Endothelial cell of umbilical vein (primary cell): ENCODE data around the gene VPS25. TPM values are rescaled to one million over a fixed set of nuclear protein-coding genes. Genes with fewer than 3 reads are reported as not detected.

ENCODE experiments used
- BruUV-seq: library from RNA; stranded (reverse); fragments of 400-500 nt; replicated peaks from 2 replicates; lab custom pipeline; 2021; lab: Mats Ljungman, UMichigan
- CTCF ChIA-PET: fragments of 300-600, 350-600 bp; sonication (Branson Sonifier 250); formaldehyde crosslinking; loops from one replicate; lab custom pipeline; 2021; ENCODE audit warnings: antibody characterized with exemption, inconsistent platforms; lab: Charles Lee
- POLR2A ChIA-PET: fragments of 300-600, 350-600 bp; sonication (Branson Sonifier 250); formaldehyde crosslinking; loops from one replicate; lab custom pipeline; 2021; ENCODE audit warnings: antibody characterized with exemption, inconsistent platforms; lab: Charles Lee
- DNase-seq: peaks from one replicate; pipeline ENCODE4 v3.0.0-alpha.2; 2011; ENCODE audit warnings: low read depth, low spot score
- FAIRE-seq: peaks from 2 replicates; lab custom pipeline; 2011; peaks lifted over from hg19 to GRCh38; lab: Jason Lieb, UNC
- H2AFZ ChIP-seq: 2 replicates; pipeline ENCODE4 v1.6.0; 2012; ENCODE audit warnings: low read depth, low read length, control low read depth, inconsistent platforms
- H3K27ac ChIP-seq: 2 replicates; pipeline ENCODE4 v1.5.1; 2011; ENCODE audit warnings: low read depth, mild to moderate bottlenecking, control low read depth, low read length, moderate library complexity; ENCODE audit not compliant: insufficient read depth
- H3K27me3 ChIP-seq, 2 experiments: 2 replicates each; pipeline versions ENCODE4 v1.6.0 to v1.6.1; 2011; ENCODE audit warnings: low read length in 2 of 2, mixed read lengths in 1 of 2; ENCODE audit not compliant: control insufficient read depth in 2 of 2, insufficient read depth in 2 of 2
- H3K36me3 ChIP-seq, 2 experiments: 2 replicates in 1 of 2; 3 replicates in 1 of 2; pipeline ENCODE4 v1.5.1; 2011; ENCODE audit warnings: low read length in 2 of 2, mild to moderate bottlenecking in 1 of 2, moderate library complexity in 1 of 2; ENCODE audit not compliant: control insufficient read depth in 2 of 2, insufficient read depth in 2 of 2; ENCODE audit errors: extremely low read depth in 1 of 2
- H3K4me1 ChIP-seq: 3 replicates; pipeline ENCODE4 v1.5.1; 2011; ENCODE audit warnings: mild to moderate bottlenecking, low read length; ENCODE audit not compliant: control insufficient read depth, insufficient read depth; ENCODE audit errors: extremely low read depth
- H3K4me2 ChIP-seq: 2 replicates; pipeline ENCODE4 v1.6.1; 2011; ENCODE audit warnings: low read length, control low read depth, mixed read lengths; ENCODE audit not compliant: insufficient read depth
- H3K4me3 ChIP-seq, 3 experiments: fragments of 200-600 bp in 1 of 3; sonication (generic), shearing (Covaris generic) in 1 of 3; replicated peaks in 1 of 3; 2 replicates each; pipeline ENCODE4 v1.5.1; 2011 to 2016; ENCODE audit warnings: control low read depth in 3 of 3, low read length in 3 of 3, mild to moderate bottlenecking in 2 of 3, inconsistent platforms in 1 of 3, low read depth in 1 of 3, moderate library complexity in 1 of 3; ENCODE audit not compliant: insufficient read depth in 1 of 3
- H3K79me2 ChIP-seq: 2 replicates; pipeline ENCODE4 v1.6.0; 2012; ENCODE audit warnings: low read length, inconsistent platforms; ENCODE audit not compliant: control insufficient read depth, insufficient read depth
- H3K9ac ChIP-seq: replicated peaks from 2 replicates; pipeline ENCODE3; 2011; ENCODE audit warnings: low read length, control low read depth; ENCODE audit not compliant: insufficient read depth; ENCODE audit errors: extremely low read depth
- H3K9me1 ChIP-seq: replicated peaks from 3 replicates; pipeline ENCODE4 v1.6.0; 2011; ENCODE audit warnings: mild to moderate bottlenecking, low read length; ENCODE audit not compliant: control insufficient read depth, insufficient read depth; ENCODE audit errors: extremely low read depth
- H3K9me3 ChIP-seq: replicated peaks from 2 replicates; pipeline ENCODE4 v1.5.1; 2012; ENCODE audit warnings: low read length, inconsistent platforms; ENCODE audit not compliant: control insufficient read depth, insufficient read depth
- H4K20me1 ChIP-seq: replicated peaks from 2 replicates; pipeline ENCODE3; 2011; ENCODE audit warnings: mild to moderate bottlenecking, low read length; ENCODE audit not compliant: control insufficient read depth, insufficient read depth; ENCODE audit errors: extremely low read depth
- CTCF ChIP-seq, 2 donors: IDR thresholded peaks; 1 replicate in 1 of 2; 2 replicates in 1 of 2; pipeline ENCODE4 v1.5.1; 2011; ENCODE audit warnings: low read length in 2 of 2, mild to moderate bottlenecking in 2 of 2, moderate library complexity in 2 of 2, control low read depth in 1 of 2, inconsistent platforms in 1 of 2, low read depth in 1 of 2; ENCODE audit not compliant: insufficient read depth in 1 of 2; ENCODE audit errors: extremely low read depth in 1 of 2
- EZH2 ChIP-seq: IDR thresholded peaks from 2 replicates; pipeline ENCODE4 v1.6.1; 2012; ENCODE audit warnings: borderline replicate concordance, low read depth, mild to moderate bottlenecking, moderate library complexity, low read length, inconsistent platforms; ENCODE audit not compliant: severe bottlenecking
- FOS ChIP-seq: IDR thresholded peaks from 2 replicates; pipeline ENCODE4 v1.6.1; 2011; ENCODE audit warnings: mild to moderate bottlenecking, low read length, moderate library complexity, borderline replicate concordance; ENCODE audit not compliant: insufficient read depth
- GATA2 ChIP-seq: IDR thresholded peaks from 2 replicates; pipeline ENCODE4 v1.7.0; 2011; ENCODE audit warnings: low read depth, mild to moderate bottlenecking, moderate library complexity, mixed read lengths, low read length; ENCODE audit not compliant: insufficient read length, insufficient read depth
- JUN ChIP-seq: IDR thresholded peaks from 2 replicates; pipeline ENCODE4 v1.6.1; 2011; ENCODE audit warnings: borderline replicate concordance, low read depth; ENCODE audit not compliant: insufficient read length, insufficient read depth
- MAX ChIP-seq: IDR thresholded peaks from 2 replicates; pipeline ENCODE4 v1.6.1; 2011; ENCODE audit not compliant: insufficient read depth, insufficient read length
- MYC ChIP-seq: IDR thresholded peaks from one replicate; pipeline ENCODE4 v1.6.1; 2011; ENCODE audit warnings: mild to moderate bottlenecking, low read depth, low read length
- POLR2A ChIP-seq: IDR thresholded peaks from 2 replicates; pipeline ENCODE4 v1.6.1; 2012; ENCODE audit warnings: low read depth, mild to moderate bottlenecking, control low read depth, low read length
- POLR2AphosphoS5 ChIP-seq: IDR thresholded peaks from 2 replicates; pipeline ENCODE4 v1.6.1; 2012; ENCODE audit warnings: low read depth, mild to moderate bottlenecking, control low read depth, low read length, moderate library complexity; ENCODE audit not compliant: insufficient read depth
- dilution Hi-C: fragments of 300-500 bp; cut with MboI; formaldehyde crosslinking; loops from one replicate; pipeline ENCODE4 v1.15.0; 2019; ENCODE audit warnings: low sequenced_read_pairs; ENCODE audit not compliant: extremely low pct_ligation_motif_present
- intact Hi-C: fragments of 100-400 bp; cut with micrococcal nuclease; formaldehyde crosslinking; loops from one replicate; pipeline ENCODE4 v1.10.0; 2022
- polyA plus RNA-seq, 4 experiments: library from polyadenylated mRNA; depleted of rRNA in 3 of 4; stranded (reverse) in 3 of 4; unstranded in 1 of 4; fragments of >200 nt; gene quantifications; 2 replicates each; pipeline versions ENCODE4 v1.2.1 to v1.2.3, GENCODE V29; 2011 to 2012; ENCODE audit warnings: missing spikeins in 1 of 4
- total RNA-seq: library from RNA; stranded (reverse); gene quantifications from 2 replicates; pipeline ENCODE4 v1.2.3, GENCODE V29; 2021

VPS25 gene
- total and polyA plus RNA-seq, 2 donors (not counting 3 experiments of a cell fraction or from before 2014, with no cell fraction given) = 45.0 to 86.8 TPM

GRCh38 chr17:42778570-42778969, 5.3 kb downstream of the VPS25 start:
- dilution Hi-C loops = no loop called here
- no TSS peak for BruUV-seq
- ChIA-PET CTCF (interaction anchor here (1.7 kb wide), 1 partner anchor 15 kb away, joined by 13 read pairs; no protein-coding TSS in a partner anchor), POLR2A (no interaction called here)
- Histone ChIP-seq H3K4me1 (peaks cover 45% of the 10 kb centered on the region), H3K9me3 (no peaks in the 10 kb centered on the region), H3K9ac (no peak overlapping the region), H3K27ac (no peak overlapping the region), H3K9me1 (no peaks in the 10 kb centered on the region), H3K27me3 (peaks cover 3 to 7% of the 10 kb centered on the region in 2 experiments), H2AFZ (no peak overlapping the region), H3K79me2 (no peaks in the 10 kb centered on the region), H4K20me1 (no peaks in the 10 kb centered on the region), H3K4me2 (no peak overlapping the region), H3K4me3 (no peak overlapping the region), H3K36me3 (peaks cover 0 to 8% of the 10 kb centered on the region in 2 experiments)
- DNase-seq (no peak), FAIRE-seq (no peak)
- TF ChIP-seq EZH2 (no peak), JUN (no peak), CTCF (IDR thresholded peaks at IDR 0.05; ENCODE audit: extremely low read depth in 1 of 2, insufficient read depth in 1 of 2, low read depth in 1 of 2, low read length in 2 of 2) (no peak), MYC (no peak), MAX (no peak), FOS (no peak), GATA2 (no peak), POLR2AphosphoS5 (no peak), POLR2A (no peak)
- intact Hi-C loops = no loop called here
